Measurements from ENCODE around the gene SCN7A.
"Not testable (repeated sequence)": the region's sequence is repeated elsewhere in the genome, so short reads cannot be mapped to it uniquely, and the experiment has no call there.

- not testable (repeated sequence) for TF ChIP-seq CTCF, POLR2A (IDR thresholded peaks at IDR 0.05)
Measured at GRCh38 chr2:166455823-166456222, 38.2 kb downstream of the SCN7A start.

Data from testis (tissue), 2 donors.